Spleen (tissue), 11 donors: Measurements from ENCODE around the gene RCSD1. TPM values are rescaled to one million over a fixed set of nuclear protein-coding genes. Genes with fewer than 3 reads are reported as not detected.

Experiments used
- DNase-seq: peaks from one replicate; pipeline ENCODE4 v3.0.0-alpha.2; 2020
- H3K27ac ChIP-seq, 8 donors: fragments of 200-600 bp; sonication (generic) in 7 of 8; 1 replicate in 4 of 8; 2 replicates in 4 of 8; pipeline versions ENCODE4 v1.5.0 to v1.8.0; 2016 to 2021; ENCODE audit warnings: inconsistent platforms in 4 of 8, mild to moderate bottlenecking in 4 of 8, moderate library complexity in 1 of 8
- H3K27me3 ChIP-seq, 7 donors: fragments of 200-600 bp; sonication (generic) in 6 of 7; replicated peaks in 1 of 7; 1 replicate in 4 of 7; 2 replicates in 3 of 7; pipeline versions ENCODE4 v1.5.0 to v1.8.0; 2016 to 2021; ENCODE audit warnings: inconsistent platforms in 3 of 7, mild to moderate bottlenecking in 1 of 7
- H3K36me3 ChIP-seq, 6 donors: fragments of 200-600 bp; sonication (generic) in 5 of 6; 1 replicate in 4 of 6; 2 replicates in 2 of 6; pipeline versions ENCODE4 v1.5.0 to v1.8.0; 2016 to 2021; ENCODE audit warnings: inconsistent platforms in 2 of 6
- H3K4me1 ChIP-seq, 6 donors: fragments of 200-600 bp; sonication (generic) in 5 of 6; 1 replicate in 3 of 6; 2 replicates in 3 of 6; pipeline versions ENCODE4 v1.5.0 to v1.8.0; 2016 to 2021; ENCODE audit warnings: inconsistent platforms in 3 of 6
- H3K4me3 ChIP-seq, 8 donors: fragments of 200-600 bp; sonication (generic) in 7 of 8; 1 replicate in 4 of 8; 2 replicates in 4 of 8; pipeline versions ENCODE4 v1.5.0 to v1.8.0; 2016 to 2021; ENCODE audit warnings: inconsistent platforms in 4 of 8, mild to moderate bottlenecking in 4 of 8, moderate library complexity in 2 of 8
- H3K9me3 ChIP-seq, 8 donors: fragments of 200-600 bp; sonication (generic) in 7 of 8; 1 replicate in 4 of 8; 2 replicates in 4 of 8; pipeline versions ENCODE4 v1.5.0 to v1.8.0; 2016 to 2021; ENCODE audit warnings: inconsistent platforms in 4 of 8
- POLR2A ChIP-seq, 3 donors: fragments of 450-650 bp; IDR thresholded peaks; one replicate each; pipeline ENCODE4 v1.5.1; 2017; ENCODE audit warnings: antibody characterized with exemption in 3 of 3, mild to moderate bottlenecking in 1 of 3
- POLR2AphosphoS5 ChIP-seq, 3 donors: sonication (generic); formaldehyde crosslinking; IDR thresholded peaks; one replicate each; pipeline ENCODE4 v1.5.1; 2017; ENCODE audit warnings: antibody characterized with exemption in 3 of 3
- WGBS, 5 donors: extraction: QIAGEN DNeasy Blood & Tissue Kit in 3 of 5; methylation state at CpG; one replicate each; pipeline versions ENCODE4 v1.1.5 to v1.1.7; 2013 to 2018; 5-methylcytosine and 5-hydroxymethylcytosine counted together
- intact Hi-C: fragments of 100-400 bp; cut with DNase I; formaldehyde crosslinking; loops from one replicate; pipeline ENCODE4 v1.15.0; 2023; ENCODE audit warnings: low total_unique reads
- polyA plus RNA-seq, 3 donors: library from polyadenylated mRNA; stranded (reverse); fragments of 200-250 nt; gene quantifications; one replicate each; pipeline ENCODE4 v1.2.1, GENCODE V29; 2013
- total RNA-seq, 7 donors: library from RNA; depleted of rRNA in 3 of 7; stranded (reverse); fragments of >200 nt in 3 of 7; fragmentation: NEBNext Ultra II Directional in 4 of 7; extraction: Animal tissue kit (Norgen Biotek cat#: 25700) in 4 of 7; gene quantifications; one replicate each; pipeline versions ENCODE4 v1.1.0 to v1.2.1, GENCODE V29; 2016 to 2021
- TF ChIP-seq, protein P1 (sequence below), 11 experiments: fragments of 200-600 bp in 7 of 11; fragments of 450-650 bp in 4 of 11; sonication (generic) in 4 of 11; IDR thresholded peaks in 8 of 11; conservative IDR thresholded peaks in 3 of 11; 1 replicate in 7 of 11; 2 replicates in 4 of 11; pipeline versions ENCODE4 v1.4.0 to v1.8.0; 2016 to 2021; ENCODE audit warnings: antibody characterized with exemption in 11 of 11, inconsistent platforms in 4 of 11, mild to moderate bottlenecking in 1 of 11
- donor health status: healthy with polysubstance abuse.
- donor health status: DM: no; HTN: no; CAD: no; lungs with moderate emphysema.
- donor health status: DM: no; HTN: no; CAD: no.
- donor health status: Bipolar disorder and iron deficiency.
- donor health status: healthy.
- donor health status: DM: no; HTN: no; CAD: no.
- donor health status: DM: yes; HTN: yes; CAD: no.

The RCSD1 gene
- total and polyA plus RNA-seq, 10 donors, result 58.9 to 144 (median 107) TPM

DNA sequence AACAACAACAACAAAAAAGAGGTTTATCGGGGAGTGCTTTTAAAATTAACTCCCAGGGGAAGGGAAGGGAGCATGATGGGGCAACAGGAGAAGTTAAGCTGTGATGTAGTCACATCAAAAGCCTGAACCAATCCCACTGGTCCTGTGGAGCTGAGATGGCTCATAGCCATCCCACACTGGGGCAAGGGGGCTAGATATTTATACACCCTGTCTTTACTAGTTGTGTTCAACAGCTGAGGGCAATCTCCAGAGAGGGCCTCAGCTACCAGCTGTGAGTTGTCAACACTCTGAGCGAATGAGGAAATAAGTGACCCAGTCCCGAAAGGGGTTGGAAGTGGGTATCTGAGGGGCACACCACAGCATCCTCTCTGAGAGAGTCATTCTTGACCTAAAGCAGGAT is 45.5 kb upstream of the RCSD1 start:
- no peak for DNase-seq
- peaks cover 0 to 8% (median 0%) of the 10 kb centered on the region in 6 donors for H3K4me1 ChIP-seq
- intact Hi-C loops, result no loop called here
- 68 to 83% (median 73%) methylated on average over 3 of the region's 3 CpGs for WGBS, 5 donors
- no peaks in the 10 kb centered on the region for H3K9me3 ChIP-seq
- no peaks in the 10 kb centered on the region for H3K27me3 ChIP-seq
- TF ChIP-seq, protein P1, sequence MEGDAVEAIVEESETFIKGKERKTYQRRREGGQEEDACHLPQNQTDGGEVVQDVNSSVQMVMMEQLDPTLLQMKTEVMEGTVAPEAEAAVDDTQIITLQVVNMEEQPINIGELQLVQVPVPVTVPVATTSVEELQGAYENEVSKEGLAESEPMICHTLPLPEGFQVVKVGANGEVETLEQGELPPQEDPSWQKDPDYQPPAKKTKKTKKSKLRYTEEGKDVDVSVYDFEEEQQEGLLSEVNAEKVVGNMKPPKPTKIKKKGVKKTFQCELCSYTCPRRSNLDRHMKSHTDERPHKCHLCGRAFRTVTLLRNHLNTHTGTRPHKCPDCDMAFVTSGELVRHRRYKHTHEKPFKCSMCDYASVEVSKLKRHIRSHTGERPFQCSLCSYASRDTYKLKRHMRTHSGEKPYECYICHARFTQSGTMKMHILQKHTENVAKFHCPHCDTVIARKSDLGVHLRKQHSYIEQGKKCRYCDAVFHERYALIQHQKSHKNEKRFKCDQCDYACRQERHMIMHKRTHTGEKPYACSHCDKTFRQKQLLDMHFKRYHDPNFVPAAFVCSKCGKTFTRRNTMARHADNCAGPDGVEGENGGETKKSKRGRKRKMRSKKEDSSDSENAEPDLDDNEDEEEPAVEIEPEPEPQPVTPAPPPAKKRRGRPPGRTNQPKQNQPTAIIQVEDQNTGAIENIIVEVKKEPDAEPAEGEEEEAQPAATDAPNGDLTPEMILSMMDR (IDR thresholded peaks at IDR 0.05 in 8 of 11, conservative IDR thresholded peaks at IDR 0.05 in 3 of 11), result no peak
- TF ChIP-seq POLR2A (IDR thresholded peaks at IDR 0.05), result no peak
- no peak overlapping the region for H3K4me3 ChIP-seq
- H3K27ac ChIP-seq, result no peak overlapping the region
- no peaks in the 10 kb centered on the region for H3K36me3 ChIP-seq

DNA sequence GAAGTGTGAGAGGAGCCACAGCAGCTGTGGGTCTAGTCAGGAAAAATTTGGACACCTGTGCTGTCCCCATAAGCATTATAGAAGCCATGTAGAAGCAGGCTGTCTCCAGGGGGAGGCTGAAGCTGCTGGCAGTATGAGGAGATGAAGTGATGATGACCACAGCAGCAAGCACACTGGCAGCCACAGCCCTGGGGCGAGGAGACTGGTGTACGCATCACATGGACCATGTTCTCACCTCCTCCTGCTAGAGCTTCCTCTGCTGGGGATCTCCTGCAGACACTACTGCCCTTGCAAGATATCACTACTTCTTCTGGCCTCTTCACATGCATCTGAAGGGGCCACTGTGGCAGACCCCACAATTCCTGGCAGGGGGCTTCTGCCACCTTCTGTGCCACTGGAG is 42.7 kb upstream of the RCSD1 start:
- intact Hi-C loops, result no loop called here

DNA sequence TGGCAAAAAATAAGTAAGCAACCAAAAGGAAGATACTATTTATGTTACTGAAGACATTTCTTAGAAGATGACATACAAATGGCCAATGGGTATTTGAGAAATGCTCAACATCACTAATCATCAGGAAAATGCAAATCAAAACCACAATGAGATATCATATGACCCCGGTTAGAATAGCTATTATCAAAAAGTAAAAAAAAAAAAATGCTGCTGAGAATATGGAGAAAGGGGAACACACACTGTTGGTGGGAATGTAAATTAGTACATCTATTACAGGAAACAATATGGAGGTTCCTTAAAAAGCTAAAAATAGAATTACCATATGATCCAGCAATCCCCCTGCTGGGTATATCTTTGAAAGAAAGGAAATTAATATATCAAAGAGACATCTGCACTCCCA is 42.2 kb upstream of the RCSD1 start:
- TF ChIP-seq, protein P1 (IDR thresholded peaks at IDR 0.05 in 8 of 11, conservative IDR thresholded peaks at IDR 0.05 in 3 of 11), result no peak
- TF ChIP-seq POLR2A (IDR thresholded peaks at IDR 0.05) (no peak), POLR2AphosphoS5 (IDR thresholded peaks at IDR 0.05) (no peak)
- H3K27me3 ChIP-seq, result no peaks in the 10 kb centered on the region
- 30 to 57% (median 54%) methylated on average over 1 of the region's 1 CpG for whole genome bisulfite sequencing, 5 donors
- H3K27ac ChIP-seq, result peak overlapping the region in 1 of 8 donors; percentile 46
- DNase-seq, result no peak
- no peaks in the 10 kb centered on the region for H3K9me3 ChIP-seq
- H3K36me3 ChIP-seq, result no peaks in the 10 kb centered on the region
- H3K4me3 ChIP-seq, result no peak overlapping the region
- H3K4me1 ChIP-seq, result peaks cover 0 to 8% (median 0%) of the 10 kb centered on the region in 6 donors
- intact Hi-C loops, result no loop called here

More for the DNA sequence above, 42.7 kb upstream of the RCSD1 start:
- WGBS, 5 donors, result 81 to 91% (median 86%) methylated on average over 2 of the region's 2 CpGs
- Histone ChIP-seq H3K4me3 (no peak overlapping the region), H3K27me3 (no peaks in the 10 kb centered on the region), H3K36me3 (no peaks in the 10 kb centered on the region), H3K9me3 (no peaks in the 10 kb centered on the region), H3K27ac (peak overlapping the region in 1 of 8 donors; percentile 16), H3K4me1 (peaks cover 0 to 8% (median 0%) of the 10 kb centered on the region in 6 donors)
- DNase-seq, result no peak
- no peak for TF ChIP-seq POLR2AphosphoS5 (IDR thresholded peaks at IDR 0.05)
- TF ChIP-seq, protein P1 (IDR thresholded peaks at IDR 0.05 in 8 of 11, conservative IDR thresholded peaks at IDR 0.05 in 3 of 11), result no peak
- TF ChIP-seq POLR2A (IDR thresholded peaks at IDR 0.05), result no peak

DNA sequence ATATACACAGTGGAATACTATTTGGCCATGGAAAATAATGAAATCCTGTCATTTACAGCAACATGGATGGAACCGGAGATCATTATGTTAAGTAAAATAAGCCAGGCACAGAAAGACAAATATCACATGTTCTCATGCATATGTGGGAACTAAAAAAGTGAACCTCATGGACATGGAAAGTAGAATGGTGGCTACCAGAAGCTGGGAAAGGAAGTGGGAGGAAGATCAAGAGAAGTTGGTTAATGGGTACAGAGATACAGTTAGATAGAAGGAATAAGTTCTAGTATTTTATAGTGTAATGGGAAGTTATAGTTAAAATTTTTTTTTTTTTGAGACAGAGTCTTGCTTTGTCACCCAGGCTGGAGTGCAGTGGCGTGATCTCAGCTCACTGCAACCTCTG is 41.7 kb upstream of the RCSD1 start:
- intact Hi-C loops, result no loop called here
- peaks cover 0 to 8% (median 0%) of the 10 kb centered on the region in 6 donors for H3K4me1 ChIP-seq
- H3K27me3 ChIP-seq, result no peaks in the 10 kb centered on the region
- no peaks in the 10 kb centered on the region for H3K9me3 ChIP-seq
- no peak for DNase-seq
- TF ChIP-seq POLR2A (IDR thresholded peaks at IDR 0.05) (no peak), POLR2AphosphoS5 (IDR thresholded peaks at IDR 0.05) (no peak)
- TF ChIP-seq, protein P1 (IDR thresholded peaks at IDR 0.05 in 8 of 11, conservative IDR thresholded peaks at IDR 0.05 in 3 of 11), result no peak
- H3K27ac ChIP-seq, result peak overlapping the region in 2 of 8 donors; percentile 12 to 46
- WGBS, 5 donors, result 77 to 86% (median 85%) methylated on average over 2 of the region's 2 CpGs
- no peak overlapping the region for H3K4me3 ChIP-seq
- H3K36me3 ChIP-seq, result no peaks in the 10 kb centered on the region
